Neural crest cell (in vitro differentiated cells): Measurements from ENCODE around the gene TPRKB. TPM values are rescaled to one million over a fixed set of nuclear protein-coding genes. Genes with fewer than 3 reads are reported as not detected.
"Not testable (repeated sequence)": the region's sequence is repeated elsewhere in the genome, so short reads cannot be mapped to it uniquely, and the experiment has no call there.

Experiments
- DNase-seq: peaks from one replicate; pipeline ENCODE4 v3.0.0; 2021; ENCODE audit warnings: low read depth, mixed read lengths, low spot score
- H3K27ac Mint-ChIP-seq: one replicate; pipeline ENCODE4 v1.8.0; 2021; ENCODE audit warnings: mild to moderate bottlenecking, mixed read lengths; ENCODE audit not compliant: unreplicated experiment
- H3K27me3 Mint-ChIP-seq: 2 replicates; pipeline ENCODE4 v1.8.0; 2021; ENCODE audit warnings: low read depth, mild to moderate bottlenecking, mixed read lengths
- H3K36me3 Mint-ChIP-seq: 2 replicates; pipeline ENCODE4 v1.8.0; 2021; ENCODE audit warnings: low read depth, mild to moderate bottlenecking, mixed read lengths
- H3K4me1 Mint-ChIP-seq: 2 replicates; pipeline ENCODE4 v1.8.0; 2021; ENCODE audit warnings: mixed read lengths
- H3K4me3 Mint-ChIP-seq: one replicate; pipeline ENCODE4 v1.8.0; 2021; ENCODE audit warnings: mild to moderate bottlenecking, mixed read lengths
- H3K9me3 Mint-ChIP-seq: 2 replicates; pipeline ENCODE4 v1.8.0; 2021; ENCODE audit warnings: mixed read lengths
- total RNA-seq: library from RNA; stranded (reverse); gene quantifications from 2 replicates; pipeline ENCODE4 v1.2.1, GENCODE V29; 2021
- TF ChIP-seq, protein P1 (sequence below): fragments of 200-600 bp; sonication (generic); conservative IDR thresholded peaks from 2 replicates; pipeline ENCODE4 v1.5.0; 2021; ENCODE audit warnings: antibody characterized with exemption, mild to moderate bottlenecking

Gene TPRKB
- total RNA-seq, 1 donor from 2014 or later = 44.2 TPM

DNA sequence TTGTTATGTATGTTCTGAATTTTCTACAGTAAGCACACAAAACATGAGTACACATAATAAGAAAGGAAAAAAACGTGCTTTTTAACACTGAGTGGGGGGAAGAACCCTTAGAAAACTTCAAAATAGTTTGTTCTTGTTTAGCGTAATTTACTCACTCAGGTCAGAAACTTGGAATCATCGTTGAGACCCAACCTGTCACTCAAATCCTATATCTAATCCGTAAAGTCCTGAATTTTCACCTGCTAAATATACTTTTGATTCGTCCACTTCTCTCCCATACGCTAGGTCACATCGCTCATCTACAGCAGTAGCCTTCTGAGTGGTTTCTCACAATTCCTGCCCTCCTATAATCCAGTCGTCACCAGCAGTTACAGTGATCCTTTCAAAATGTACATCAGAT is 767 bp downstream of the TPRKB start:
- TF ChIP-seq, protein P1, sequence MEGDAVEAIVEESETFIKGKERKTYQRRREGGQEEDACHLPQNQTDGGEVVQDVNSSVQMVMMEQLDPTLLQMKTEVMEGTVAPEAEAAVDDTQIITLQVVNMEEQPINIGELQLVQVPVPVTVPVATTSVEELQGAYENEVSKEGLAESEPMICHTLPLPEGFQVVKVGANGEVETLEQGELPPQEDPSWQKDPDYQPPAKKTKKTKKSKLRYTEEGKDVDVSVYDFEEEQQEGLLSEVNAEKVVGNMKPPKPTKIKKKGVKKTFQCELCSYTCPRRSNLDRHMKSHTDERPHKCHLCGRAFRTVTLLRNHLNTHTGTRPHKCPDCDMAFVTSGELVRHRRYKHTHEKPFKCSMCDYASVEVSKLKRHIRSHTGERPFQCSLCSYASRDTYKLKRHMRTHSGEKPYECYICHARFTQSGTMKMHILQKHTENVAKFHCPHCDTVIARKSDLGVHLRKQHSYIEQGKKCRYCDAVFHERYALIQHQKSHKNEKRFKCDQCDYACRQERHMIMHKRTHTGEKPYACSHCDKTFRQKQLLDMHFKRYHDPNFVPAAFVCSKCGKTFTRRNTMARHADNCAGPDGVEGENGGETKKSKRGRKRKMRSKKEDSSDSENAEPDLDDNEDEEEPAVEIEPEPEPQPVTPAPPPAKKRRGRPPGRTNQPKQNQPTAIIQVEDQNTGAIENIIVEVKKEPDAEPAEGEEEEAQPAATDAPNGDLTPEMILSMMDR = no peak
- peaks cover 11% of the 10 kb centered on the region for H3K9me3 Mint-ChIP-seq
- H3K27ac Mint-ChIP-seq = peak overlapping the region; percentile 88
- H3K4me1 Mint-ChIP-seq = peaks cover 19% of the 10 kb centered on the region
- peaks cover 24% of the 10 kb centered on the region for H3K36me3 Mint-ChIP-seq
- H3K27me3 Mint-ChIP-seq = peaks cover 28% of the 10 kb centered on the region
- peak overlapping the region; percentile 98 for H3K4me3 Mint-ChIP-seq
- DNase-seq = no peak

DNA sequence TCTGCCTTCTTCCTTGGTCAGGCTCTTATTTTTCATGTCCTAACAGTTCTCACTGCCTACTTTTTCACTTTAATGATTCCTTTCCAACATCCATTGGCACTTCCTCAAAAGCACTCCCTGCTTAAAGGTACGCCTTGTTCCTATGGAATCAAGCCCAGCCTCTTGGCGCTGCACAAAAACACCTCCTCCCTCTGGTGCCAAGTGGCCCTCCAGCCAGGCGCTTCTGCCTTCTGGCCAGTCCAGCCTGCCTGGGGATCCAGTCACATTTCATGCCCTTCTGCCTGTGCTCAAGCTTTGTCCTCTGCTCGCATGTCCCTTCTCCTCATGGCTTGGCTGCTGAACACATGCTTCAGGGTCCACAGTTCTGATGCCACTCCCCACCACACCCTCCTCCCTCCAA is 6.3 kb downstream of the TPRKB start:
- H3K4me3 Mint-ChIP-seq = no peak overlapping the region
- TF ChIP-seq, protein P1 = no peak
- peaks cover under 1% of the 10 kb centered on the region for H3K4me1 Mint-ChIP-seq
- no peaks in the 10 kb centered on the region for H3K27me3 Mint-ChIP-seq
- no peaks in the 10 kb centered on the region for H3K9me3 Mint-ChIP-seq
- DNase-seq = no peak
- peaks cover 15% of the 10 kb centered on the region for H3K36me3 Mint-ChIP-seq
- H3K27ac Mint-ChIP-seq = no peak overlapping the region

DNA sequence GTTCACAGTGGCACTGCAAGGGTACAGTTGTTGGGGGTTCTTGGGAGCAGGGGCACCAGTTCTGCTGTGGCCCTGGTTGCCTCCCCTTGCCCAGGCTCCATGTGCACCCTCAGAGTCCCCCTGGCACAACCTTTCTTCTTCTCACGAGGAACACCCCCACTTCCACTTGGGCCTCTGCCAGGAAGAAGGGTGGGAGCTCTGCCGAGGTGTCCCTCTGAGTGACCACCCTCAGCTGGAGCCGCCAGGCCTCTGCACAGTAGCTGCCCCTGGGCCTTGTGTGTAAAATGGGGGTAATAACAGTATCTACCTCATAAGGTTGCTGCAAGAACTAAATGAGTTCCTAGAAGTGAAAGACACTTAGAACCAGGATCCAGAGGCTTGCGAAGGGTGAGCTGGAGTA is 8.4 kb downstream of the TPRKB start:
- Mint-ChIP-seq H3K27me3 (no peaks in the 10 kb centered on the region), H3K4me1 (no peaks in the 10 kb centered on the region), H3K27ac (no peak overlapping the region), H3K4me3 (no peak overlapping the region), H3K36me3 (peaks cover 15% of the 10 kb centered on the region), H3K9me3 (no peaks in the 10 kb centered on the region)
- TF ChIP-seq, protein P1 = no peak
- DNase-seq = no peak

DNA sequence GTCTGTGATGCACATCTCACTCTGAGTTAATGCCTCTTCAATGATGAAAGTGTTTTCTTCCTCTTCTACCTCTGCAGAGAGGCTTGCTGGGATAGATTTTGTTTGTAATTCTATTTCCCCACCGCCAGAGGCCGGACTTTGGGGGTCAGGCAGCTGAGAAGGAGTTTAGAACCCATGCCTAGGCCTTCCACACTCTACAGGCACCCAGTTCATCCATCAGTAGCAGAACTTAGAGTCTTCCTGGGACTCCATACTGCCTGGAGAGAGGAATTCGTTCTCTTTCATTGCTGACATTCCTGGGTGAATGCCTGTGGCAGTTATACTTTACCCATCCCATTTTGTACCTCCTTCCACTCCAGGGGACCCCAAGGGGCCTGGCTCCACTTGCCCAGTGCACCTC is 9.1 kb downstream of the TPRKB start:
- H3K36me3 Mint-ChIP-seq = peaks cover 11% of the 10 kb centered on the region
- TF ChIP-seq, protein P1 = no peak
- H3K9me3 Mint-ChIP-seq = no peaks in the 10 kb centered on the region
- H3K27ac Mint-ChIP-seq = no peak overlapping the region
- no peak overlapping the region for H3K4me3 Mint-ChIP-seq
- no peaks in the 10 kb centered on the region for H3K27me3 Mint-ChIP-seq
- H3K4me1 Mint-ChIP-seq = no peaks in the 10 kb centered on the region
- DNase-seq = no peak

DNA sequence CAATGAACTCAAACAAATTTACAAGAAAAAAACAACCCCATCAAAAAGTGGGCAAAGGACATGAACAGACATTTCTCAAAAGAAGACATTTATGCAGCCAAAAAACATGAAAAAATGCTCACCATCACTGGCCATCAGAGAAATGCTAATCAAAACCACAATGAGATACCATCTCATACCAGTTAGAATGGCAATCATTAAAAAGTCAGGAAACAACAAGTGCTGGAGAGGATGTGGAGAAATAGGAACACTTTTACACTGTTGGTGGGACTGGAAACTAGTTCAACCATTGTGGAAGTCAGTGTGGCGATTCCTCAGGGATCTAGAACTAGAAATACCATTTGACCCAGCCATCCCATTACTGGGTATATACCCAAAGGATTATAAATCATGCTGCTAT is 10.5 kb downstream of the TPRKB start:
- H3K27ac Mint-ChIP-seq, H3K9me3 Mint-ChIP-seq, DNase-seq, H3K4me1 Mint-ChIP-seq, H3K27me3 Mint-ChIP-seq, H3K4me3 Mint-ChIP-seq: not testable (repeated sequence)
- peaks cover 17% of the 10 kb centered on the region for H3K36me3 Mint-ChIP-seq

DNA sequence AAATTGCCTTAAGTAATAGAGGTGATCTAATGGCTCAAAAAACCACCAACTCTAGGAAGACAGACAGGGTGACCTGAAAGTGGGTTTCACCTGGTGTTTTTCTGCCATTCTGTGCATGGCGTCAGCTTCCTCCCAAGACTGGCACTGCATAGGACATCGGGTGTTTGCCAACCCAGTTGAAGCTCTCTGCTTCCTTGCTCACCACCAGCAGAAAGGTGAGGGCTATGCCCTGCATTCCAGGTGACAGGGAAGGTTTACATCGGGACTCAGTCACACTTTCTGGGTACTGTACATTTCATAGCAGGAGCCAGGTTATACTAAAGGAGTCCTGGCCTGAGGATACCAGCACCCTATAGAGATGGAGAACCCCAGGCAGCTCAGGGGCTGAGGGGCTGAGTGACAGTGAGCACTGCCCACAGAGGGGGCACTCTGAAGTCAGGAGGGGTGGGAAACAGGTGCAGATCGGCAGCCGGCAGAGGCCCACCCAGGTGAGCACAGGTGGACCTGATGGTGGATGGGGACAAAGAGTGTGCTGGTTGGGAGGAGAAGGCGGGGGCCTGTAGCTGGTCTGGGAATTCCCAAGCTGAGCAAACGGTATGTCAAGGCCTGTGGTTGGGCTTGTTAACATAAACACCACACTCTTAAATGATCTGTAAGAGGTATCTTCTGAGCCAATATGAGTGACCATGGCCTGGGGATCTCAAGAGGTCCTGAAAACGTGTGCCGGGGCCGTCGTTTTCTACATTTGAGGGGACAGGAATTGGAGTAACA is 18.1 kb downstream of the TPRKB start:
- no peak overlapping the region for H3K27ac Mint-ChIP-seq
- no peak for DNase-seq
- peaks cover 11% of the 10 kb centered on the region for H3K36me3 Mint-ChIP-seq
- TF ChIP-seq, protein P1 = no peak
- no peak overlapping the region for H3K4me3 Mint-ChIP-seq
- peaks cover 6% of the 10 kb centered on the region for H3K9me3 Mint-ChIP-seq
- H3K27me3 Mint-ChIP-seq = peaks cover 14% of the 10 kb centered on the region
- H3K4me1 Mint-ChIP-seq = peaks cover 8% of the 10 kb centered on the region
